Subcutaneous abdominal adipose tissue (tissue), 5 donors: ENCODE data around the gene SLK.

ENCODE experiments used
- H3K27ac ChIP-seq: one replicate; pipeline ENCODE4 v1.7.0; 2013; ENCODE audit warnings: low read depth, mild to moderate bottlenecking, inconsistent platforms, low read length, moderate library complexity
- H3K27me3 ChIP-seq, 5 donors: one replicate each; pipeline ENCODE4 v1.7.0; 2013; ENCODE audit warnings: low read length in 5 of 5, inconsistent platforms in 1 of 5; ENCODE audit not compliant: control insufficient read depth in 5 of 5, insufficient read depth in 4 of 5
- H3K36me3 ChIP-seq, 5 donors: one replicate each; pipeline ENCODE4 v1.7.0; 2013; ENCODE audit warnings: low read length in 5 of 5; ENCODE audit not compliant: control insufficient read depth in 5 of 5, insufficient read depth in 5 of 5
- H3K4me1 ChIP-seq, 5 donors: one replicate each; pipeline ENCODE4 v1.7.0; 2013; ENCODE audit warnings: low read length in 5 of 5, mild to moderate bottlenecking in 3 of 5, moderate library complexity in 1 of 5; ENCODE audit not compliant: control insufficient read depth in 5 of 5, insufficient read depth in 5 of 5
- H3K4me3 ChIP-seq, 5 donors: one replicate each; pipeline ENCODE4 v1.7.0; 2013; ENCODE audit warnings: low read length in 5 of 5, low read depth in 1 of 5
- H3K9ac ChIP-seq, 5 donors: one replicate each; pipeline ENCODE4 v1.7.0; 2013; ENCODE audit warnings: low read length in 5 of 5, mild to moderate bottlenecking in 4 of 5, moderate library complexity in 3 of 5
- H3K9me3 ChIP-seq, 5 donors: one replicate each; pipeline ENCODE4 v1.7.0; 2013; ENCODE audit warnings: low read length in 5 of 5; ENCODE audit not compliant: control insufficient read depth in 5 of 5
- donor health status: healthy.
- donor health status: healthy.
- donor health status: healthy.
- donor health status: healthy.
- donor health status: healthy.

SLK gene

DNA sequence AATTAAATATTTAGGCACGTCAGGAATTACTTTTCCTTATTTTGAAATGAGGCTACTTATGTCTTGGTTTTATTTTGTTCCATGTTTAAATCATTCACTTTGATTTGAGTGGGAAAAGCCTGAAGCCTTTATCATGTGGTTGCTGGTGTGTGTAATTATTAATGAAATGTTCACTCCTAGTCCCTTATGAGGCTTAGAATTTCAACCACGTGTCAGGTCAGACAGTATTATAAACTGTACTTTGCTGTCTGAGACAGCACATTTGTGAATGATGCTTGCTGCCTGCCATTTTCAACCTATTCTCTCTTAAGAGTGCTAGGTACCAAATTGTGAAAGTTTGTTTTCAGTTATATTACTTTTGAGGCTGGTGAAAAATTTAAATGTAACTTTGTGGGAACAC is 59.8 kb downstream of the SLK start:
- H3K27me3 ChIP-seq, result no peaks in the 10 kb centered on the region
- no peak overlapping the region for H3K4me3 ChIP-seq
- no peak overlapping the region for H3K27ac ChIP-seq
- peaks cover 0 to 12% (median 0%) of the 10 kb centered on the region in 5 donors for H3K4me1 ChIP-seq
- H3K9me3 ChIP-seq, result no peaks in the 10 kb centered on the region
- H3K9ac ChIP-seq, result no peak overlapping the region
- peaks cover 42 to 57% (median 55%) of the 10 kb centered on the region in 5 donors for H3K36me3 ChIP-seq

DNA sequence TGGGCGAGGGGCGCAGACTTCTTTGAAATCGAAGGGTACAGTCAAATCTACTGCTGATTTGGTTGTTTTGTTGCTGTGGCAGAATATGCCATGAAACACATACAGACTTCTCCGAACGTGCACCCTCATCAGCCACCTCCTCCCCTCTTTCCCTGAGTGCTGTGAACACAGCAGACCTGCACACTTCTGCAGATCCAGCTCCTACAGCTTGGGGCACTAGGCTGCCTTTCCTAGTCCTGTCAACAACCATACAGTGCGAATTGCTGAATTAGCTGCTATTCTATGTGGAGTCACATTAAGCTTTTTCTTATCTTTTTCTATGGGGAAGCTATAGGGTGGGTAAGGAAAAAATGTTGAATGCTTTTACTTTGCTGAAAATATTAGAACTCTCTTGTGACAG is 61.2 kb downstream of the SLK start:
- Histone ChIP-seq H3K4me3 (no peak overlapping the region), H3K9ac (no peak overlapping the region), H3K9me3 (no peaks in the 10 kb centered on the region), H3K36me3 (peaks cover 42 to 57% (median 45%) of the 10 kb centered on the region in 5 donors), H3K4me1 (peaks cover 0 to 12% (median 0%) of the 10 kb centered on the region in 5 donors), H3K27me3 (no peaks in the 10 kb centered on the region), H3K27ac (no peak overlapping the region)

- Histone ChIP-seq H3K9me3 (no peaks in the 10 kb centered on the region), H3K9ac (no peak overlapping the region), H3K4me1 (peaks cover 0 to 12% (median 0%) of the 10 kb centered on the region in 5 donors), H3K4me3 (no peak overlapping the region), H3K36me3 (peaks cover 35 to 54% (median 45%) of the 10 kb centered on the region in 5 donors), H3K27ac (no peak overlapping the region), H3K27me3 (no peaks in the 10 kb centered on the region)
Observed at GRCh38 chr10:104028823-104029520, 62.0 kb downstream of the SLK start.

- Histone ChIP-seq H3K9me3 (no peaks in the 10 kb centered on the region), H3K36me3 (peaks cover 30 to 49% (median 41%) of the 10 kb centered on the region in 5 donors), H3K4me3 (no peak overlapping the region), H3K4me1 (peaks cover 0 to 7% (median 0%) of the 10 kb centered on the region in 5 donors), H3K9ac (no peak overlapping the region), H3K27me3 (no peaks in the 10 kb centered on the region), H3K27ac (no peak overlapping the region)
Observed at GRCh38 chr10:104029521-104029860, 62.6 kb downstream of the SLK start.

- no peak overlapping the region for H3K27ac ChIP-seq
- H3K4me1 ChIP-seq, result no peaks in the 10 kb centered on the region
- H3K36me3 ChIP-seq, result peaks cover 15 to 38% (median 29%) of the 10 kb centered on the region in 5 donors
- peaks cover 0 to 5% (median 0%) of the 10 kb centered on the region in 5 donors for H3K27me3 ChIP-seq
- no peak overlapping the region for H3K9ac ChIP-seq
- no peak overlapping the region for H3K4me3 ChIP-seq
- H3K9me3 ChIP-seq, result no peaks in the 10 kb centered on the region
Observed at GRCh38 chr10:104031631-104032030, 64.7 kb downstream of the SLK start.

GRCh38 chr10:104032144-104032775 is 65.3 kb downstream of the SLK start:
- Histone ChIP-seq H3K27me3 (peaks cover 0 to 5% (median 0%) of the 10 kb centered on the region in 5 donors), H3K4me1 (no peaks in the 10 kb centered on the region), H3K4me3 (no peak overlapping the region), H3K36me3 (peaks cover 8 to 34% (median 26%) of the 10 kb centered on the region in 5 donors), H3K9me3 (no peaks in the 10 kb centered on the region), H3K9ac (no peak overlapping the region), H3K27ac (no peak overlapping the region)

- no peaks in the 10 kb centered on the region for H3K4me1 ChIP-seq
- no peak overlapping the region for H3K4me3 ChIP-seq
- no peaks in the 10 kb centered on the region for H3K9me3 ChIP-seq
- peaks cover 7 to 26% (median 16%) of the 10 kb centered on the region in 5 donors for H3K36me3 ChIP-seq
- no peak overlapping the region for H3K27ac ChIP-seq
- no peak overlapping the region for H3K9ac ChIP-seq
- H3K27me3 ChIP-seq, result peaks cover 0 to 5% (median 0%) of the 10 kb centered on the region in 5 donors
Observed at GRCh38 chr10:104033401-104033930, 66.5 kb downstream of the SLK start.

DNA sequence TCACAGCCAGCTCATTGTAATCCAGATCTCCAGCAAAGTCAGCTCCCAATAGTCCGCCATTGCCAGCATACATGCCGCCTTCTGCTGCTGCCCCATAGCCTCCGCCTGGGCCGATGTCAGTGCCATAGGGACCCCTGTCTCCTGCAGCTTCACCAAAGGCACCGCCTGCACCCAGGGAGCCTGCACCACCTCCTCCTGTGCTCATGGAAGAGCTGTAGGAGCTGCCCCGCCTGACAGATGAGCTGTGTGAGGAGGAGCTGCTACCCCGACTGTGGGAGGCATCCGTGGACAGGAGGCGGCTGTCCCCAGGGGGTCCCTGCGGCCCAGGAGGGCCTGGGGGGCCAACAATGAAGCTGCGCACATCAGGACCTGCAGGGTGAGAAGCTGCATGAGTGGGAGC is 67.0 kb downstream of the SLK start:
- Histone ChIP-seq H3K27me3 (peaks cover 0 to 5% (median 0%) of the 10 kb centered on the region in 5 donors), H3K9ac (no peak overlapping the region), H3K4me1 (no peaks in the 10 kb centered on the region), H3K36me3 (peaks cover 5 to 26% (median 16%) of the 10 kb centered on the region in 5 donors), H3K27ac (no peak overlapping the region), H3K9me3 (no peaks in the 10 kb centered on the region), H3K4me3 (no peak overlapping the region)

GRCh38 chr10:104034401-104035193 is 67.7 kb downstream of the SLK start:
- Histone ChIP-seq H3K4me3 (no peak overlapping the region), H3K9me3 (no peaks in the 10 kb centered on the region), H3K9ac (no peak overlapping the region), H3K27ac (no peak overlapping the region), H3K4me1 (no peaks in the 10 kb centered on the region), H3K36me3 (peaks cover 5 to 24% (median 16%) of the 10 kb centered on the region in 5 donors), H3K27me3 (peaks cover 0 to 5% (median 0%) of the 10 kb centered on the region in 5 donors)
